Cardiac fibroblast (primary cell): ENCODE data around the gene EXOSC3.

Experiments
- DNase-seq, 2 donors: peaks; one replicate each; pipeline versions ENCODE4 v3.0.0 to v3.0.0-alpha.2; 2010; ENCODE audit warnings: low read depth in 2 of 2
- H3K4me3 ChIP-seq, 2 donors: replicated peaks in 1 of 2; 1 replicate in 1 of 2; 2 replicates in 1 of 2; pipeline ENCODE4 v1.5.1; 2011; ENCODE audit warnings: low read depth in 2 of 2, low read length in 2 of 2, mild to moderate bottlenecking in 2 of 2, moderate library complexity in 1 of 2
- TF ChIP-seq, protein P1 (sequence below): IDR thresholded peaks from one replicate; pipeline ENCODE4 v1.5.1; 2011; ENCODE audit warnings: low read depth, mild to moderate bottlenecking, low read length, inconsistent platforms

EXOSC3 gene

GRCh38 chr9:37806271-37806670, 21.4 kb upstream of the EXOSC3 start:
- no peak for DNase-seq
- TF ChIP-seq, protein P1, sequence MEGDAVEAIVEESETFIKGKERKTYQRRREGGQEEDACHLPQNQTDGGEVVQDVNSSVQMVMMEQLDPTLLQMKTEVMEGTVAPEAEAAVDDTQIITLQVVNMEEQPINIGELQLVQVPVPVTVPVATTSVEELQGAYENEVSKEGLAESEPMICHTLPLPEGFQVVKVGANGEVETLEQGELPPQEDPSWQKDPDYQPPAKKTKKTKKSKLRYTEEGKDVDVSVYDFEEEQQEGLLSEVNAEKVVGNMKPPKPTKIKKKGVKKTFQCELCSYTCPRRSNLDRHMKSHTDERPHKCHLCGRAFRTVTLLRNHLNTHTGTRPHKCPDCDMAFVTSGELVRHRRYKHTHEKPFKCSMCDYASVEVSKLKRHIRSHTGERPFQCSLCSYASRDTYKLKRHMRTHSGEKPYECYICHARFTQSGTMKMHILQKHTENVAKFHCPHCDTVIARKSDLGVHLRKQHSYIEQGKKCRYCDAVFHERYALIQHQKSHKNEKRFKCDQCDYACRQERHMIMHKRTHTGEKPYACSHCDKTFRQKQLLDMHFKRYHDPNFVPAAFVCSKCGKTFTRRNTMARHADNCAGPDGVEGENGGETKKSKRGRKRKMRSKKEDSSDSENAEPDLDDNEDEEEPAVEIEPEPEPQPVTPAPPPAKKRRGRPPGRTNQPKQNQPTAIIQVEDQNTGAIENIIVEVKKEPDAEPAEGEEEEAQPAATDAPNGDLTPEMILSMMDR = no peak

DNA sequence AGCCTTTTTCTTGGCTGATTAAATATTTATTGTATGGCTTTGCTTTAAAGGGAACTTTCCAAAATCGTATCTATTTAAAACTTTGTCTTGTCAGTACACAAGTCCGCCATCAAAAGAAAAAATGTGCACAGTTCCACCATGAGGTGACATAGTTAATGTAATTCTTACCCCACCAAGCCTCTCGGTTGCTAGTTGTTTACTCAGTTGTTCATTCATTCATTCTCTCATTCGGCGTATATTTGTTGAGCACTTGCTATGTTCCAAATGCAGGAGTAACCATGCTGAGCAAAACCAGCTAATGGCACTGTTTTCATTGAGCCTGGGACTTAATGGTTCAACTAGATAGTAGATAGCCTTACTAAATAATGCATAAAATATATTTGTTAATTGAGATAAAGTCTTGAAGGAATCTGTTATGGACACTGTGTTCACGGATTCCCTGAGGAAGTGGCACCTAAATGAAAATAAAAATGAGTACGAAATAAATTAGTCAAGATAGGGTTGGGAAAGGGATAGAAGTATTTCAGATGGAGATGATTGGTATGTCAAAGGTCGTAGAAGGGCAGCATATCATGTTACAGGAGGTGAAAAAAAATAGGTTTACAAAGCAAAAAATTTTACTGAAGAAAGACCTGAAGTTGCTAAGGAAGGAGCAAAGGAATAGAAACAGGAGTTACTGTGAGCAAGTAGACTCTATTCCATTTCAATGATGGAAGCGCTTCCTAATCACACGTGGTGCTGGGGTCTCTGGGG, 17.3 kb upstream of the EXOSC3 start:
- DNase-seq = no peak
- TF ChIP-seq, protein P1 = no peak
- peak overlapping the region; percentile 87 to 88 for H3K4me3 ChIP-seq

More at GRCh38 chr9:37806271-37806670, 21.4 kb upstream of the EXOSC3 start:
- H3K4me3 ChIP-seq = no peak overlapping the region

DNA sequence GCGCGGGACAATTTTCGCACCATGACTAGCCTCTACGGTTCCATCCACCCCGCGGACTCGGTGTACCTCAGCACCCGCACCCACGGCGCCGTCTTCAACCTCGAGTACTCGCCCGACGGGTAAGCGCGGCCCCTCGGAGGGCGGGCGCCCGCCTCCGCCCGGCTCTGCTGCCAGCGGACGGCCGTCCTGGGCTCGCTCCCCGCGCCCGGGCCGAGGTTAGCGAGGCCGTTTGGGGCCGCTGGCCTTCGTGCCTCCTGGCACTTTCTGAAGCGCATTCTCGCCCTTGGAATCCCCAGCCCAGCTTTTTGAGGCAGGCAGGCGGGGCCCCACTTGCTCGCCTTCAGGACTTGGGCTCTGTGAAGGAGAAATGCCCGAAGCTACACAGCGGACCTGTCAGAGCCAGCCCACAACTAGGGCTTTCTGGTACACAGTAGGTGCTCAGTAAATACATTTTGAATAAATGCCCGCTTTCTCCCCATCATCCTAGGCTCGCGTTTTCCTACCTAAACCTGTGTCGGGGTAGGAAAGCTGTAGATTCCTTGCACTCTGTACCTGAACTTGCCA, 16.5 kb upstream of the EXOSC3 start:
- peak; percentile 29 for DNase-seq
- H3K4me3 ChIP-seq = peak overlapping the region; percentile 87 to 88
- TF ChIP-seq, protein P1 = no peak

GRCh38 chr9:37800631-37801286, 15.9 kb upstream of the EXOSC3 start, which contains the start of gene DCAF10:
Gene DCAF10, plus strand, starts transcription at chr9:37800797. Its CDS starts 70 bp downstream, at chr9:37800867.
- TF ChIP-seq, protein P1 = no peak
- H3K4me3 ChIP-seq = peak within 1 kb of the TSS; percentile 87 to 88
- DNase-seq = peak; percentile 86 to 88

GRCh38 chr9:37798677-37799076, 13.8 kb upstream of the EXOSC3 start:
- TF ChIP-seq, protein P1 = no peak
- DNase-seq = no peak
- no peak overlapping the region for H3K4me3 ChIP-seq

DNA sequence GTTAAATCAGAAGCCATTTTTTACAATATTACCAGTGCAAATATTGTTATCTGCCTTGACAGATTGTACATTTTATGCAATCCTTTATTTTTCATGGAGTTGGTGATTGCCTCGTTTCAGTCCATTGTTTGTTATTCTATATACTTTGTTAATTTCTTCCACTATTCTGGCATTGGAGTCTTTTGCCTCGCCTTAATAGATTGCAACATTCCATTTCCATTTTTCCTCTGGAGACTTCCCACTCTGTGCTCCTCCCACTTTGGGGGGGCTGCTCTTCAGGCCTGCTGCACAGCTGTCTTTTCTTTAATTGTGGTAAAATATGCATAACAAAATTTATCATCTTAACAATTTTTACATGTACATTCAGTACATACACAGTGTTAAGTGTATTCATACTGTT, 11.4 kb upstream of the EXOSC3 start:
- DNase-seq = no peak
- TF ChIP-seq, protein P1 = no peak
- no peak overlapping the region for H3K4me3 ChIP-seq
